HCT116 (cell line): ENCODE results near the gene AKT3. TPM values are rescaled to one million over a fixed set of nuclear protein-coding genes. Genes with fewer than 3 reads are reported as not detected.

Experiments used
- ATAC-seq: fragments of 200-7000 bp; cut with Tn5 transposase; 2 replicates; pipeline ENCODE4 v1.9.1; 2020; ENCODE audit warnings: mild to moderate bottlenecking, moderate library complexity
- BruUV-seq: library from RNA; stranded (reverse); fragments of 400-500 nt; replicated peaks from 2 replicates; lab custom pipeline; 2021; lab: Mats Ljungman, UMichigan
- CTCF ChIA-PET: fragments of 300-600 bp; sonication (Branson Sonifier 250); formaldehyde crosslinking; loops from one replicate; lab custom pipeline; 2021; ENCODE audit warnings: antibody characterized with exemption; lab: Charles Lee
- POLR2A ChIA-PET: fragments of 300-600, 350-600 bp; sonication (Branson Sonifier 250); formaldehyde crosslinking; loops from one replicate; lab custom pipeline; 2021; ENCODE audit warnings: antibody characterized with exemption; lab: Charles Lee
- RAD21 ChIA-PET, 2 experiments: fragments of 300-600 bp; sonication (Branson Sonifier 250); formaldehyde crosslinking; loops; one replicate each; lab custom pipeline; 2023; ENCODE audit warnings: low total read pairs in 2 of 2; ENCODE audit not compliant: uncharacterized antibody in 2 of 2, unreplicated experiment in 2 of 2, low non-redundant PET in 1 of 2; lab: Charles Lee
- DNase-seq: peaks from one replicate; pipeline ENCODE4 v3.0.0-alpha.2; 2010; ENCODE audit warnings: low read depth, low spot score
- H2AFZ ChIP-seq: fragments of 200-600 bp; shearing (Covaris generic), sonication (generic); 2 replicates; pipeline ENCODE4 v1.6.1; 2017; ENCODE audit warnings: low read depth, mixed run types, mixed read lengths, antibody characterized with exemption, low read length; ENCODE audit not compliant: poor library complexity, severe bottlenecking
- H3K27ac ChIP-seq: 2 replicates; pipeline ENCODE4 v1.5.1; 2012; ENCODE audit warnings: low read depth, low read length
- H3K27me3 ChIP-seq: fragments of 200-600 bp; sonication (generic); 2 replicates; pipeline ENCODE4 v1.6.1; 2016; ENCODE audit warnings: mixed run types, low read length, mixed read lengths; ENCODE audit not compliant: insufficient read depth
- H3K36me3 ChIP-seq, 2 experiments: fragments of 200-500 bp in 1 of 2; fragments of 200-600 bp in 1 of 2; sonication (Bioruptor generic) in 1 of 2; sonication (generic) in 1 of 2; 2 replicates each; pipeline versions ENCODE4 v1.5.1 to v1.6.1; 2014 to 2016; ENCODE audit warnings: low read length in 2 of 2, inconsistent platforms in 1 of 2, mixed read lengths in 1 of 2, mixed run types in 1 of 2; ENCODE audit not compliant: insufficient read depth in 2 of 2, control insufficient read depth in 1 of 2
- H3K4me1 ChIP-seq, 2 experiments: fragments of 200-600 bp in 1 of 2; sonication (generic) in 1 of 2; 2 replicates each; pipeline versions ENCODE4 v1.5.1 to v1.6.1; 2012 to 2017; ENCODE audit warnings: low read length in 2 of 2, inconsistent platforms in 1 of 2, mild to moderate bottlenecking in 1 of 2, mixed read lengths in 1 of 2, mixed run types in 1 of 2, moderate library complexity in 1 of 2; ENCODE audit not compliant: insufficient read depth in 2 of 2, control insufficient read depth in 1 of 2
- H3K4me2 ChIP-seq: fragments of 200-600 bp; sonication (generic); 2 replicates; pipeline ENCODE4 v1.6.1; 2017; ENCODE audit warnings: mixed run types, low read length, mixed read lengths
- H3K4me3 ChIP-seq, 2 experiments: fragments of 200-600 bp in 1 of 2; sonication (generic) in 1 of 2; replicated peaks in 1 of 2; 2 replicates each; pipeline ENCODE4 v1.5.1; 2011 to 2016; ENCODE audit warnings: low read length in 2 of 2, control low read depth in 1 of 2, low read depth in 1 of 2, mild to moderate bottlenecking in 1 of 2, mixed read lengths in 1 of 2, mixed run types in 1 of 2
- H3K79me2 ChIP-seq: fragments of 200-600 bp; sonication (generic); 2 replicates; pipeline ENCODE4 v1.6.1; 2017; ENCODE audit warnings: mild to moderate bottlenecking, mixed run types, low read length, moderate library complexity, mixed read lengths; ENCODE audit not compliant: insufficient read depth
- H3K9ac ChIP-seq: fragments of 200-600 bp; sonication (generic); 2 replicates; pipeline ENCODE4 v1.6.1; 2016; ENCODE audit warnings: low read length, mixed read lengths
- H3K9me2 ChIP-seq: fragments of 200-600 bp; sonication (generic), shearing (Covaris generic); 2 replicates; pipeline ENCODE4 v1.6.1; 2017; ENCODE audit warnings: mixed run types, mild to moderate bottlenecking, moderate library complexity; ENCODE audit not compliant: insufficient read depth
- H3K9me3 ChIP-seq, 2 experiments: fragments of 200-500 bp in 1 of 2; fragments of 200-600 bp in 1 of 2; sonication (Bioruptor generic) in 1 of 2; sonication (generic) in 1 of 2; 2 replicates each; pipeline ENCODE4 v1.6.1; 2014 to 2017; ENCODE audit warnings: low read length in 2 of 2, mixed read lengths in 2 of 2, inconsistent platforms in 1 of 2, low read depth in 1 of 2, mild to moderate bottlenecking in 1 of 2, mixed run types in 1 of 2, moderate library complexity in 1 of 2; ENCODE audit not compliant: control insufficient read depth in 1 of 2, insufficient read depth in 1 of 2
- H4K20me1 ChIP-seq: fragments of 200-600 bp; sonication (generic), shearing (Covaris generic); 2 replicates; pipeline ENCODE4 v1.6.1; 2017; ENCODE audit warnings: mixed run types, mild to moderate bottlenecking, moderate library complexity; ENCODE audit not compliant: insufficient read depth
- CBX3 ChIP-seq: IDR thresholded peaks from 2 replicates; pipeline ENCODE4 v1.6.1; 2012; ENCODE audit warnings: low read depth
- CEBPB ChIP-seq: IDR thresholded peaks from 2 replicates; pipeline ENCODE4 v1.6.1; 2012; ENCODE audit warnings: low read depth
- EGR1 ChIP-seq: IDR thresholded peaks from 2 replicates; pipeline ENCODE4 v1.6.1; 2012; ENCODE audit warnings: low read depth
- FOSL1 ChIP-seq: IDR thresholded peaks from 2 replicates; pipeline ENCODE4 v1.6.1; 2012; ENCODE audit warnings: low read depth
- POLR2A ChIP-seq: IDR thresholded peaks from 2 replicates; pipeline ENCODE4 v1.7.0; 2011; ENCODE audit warnings: borderline replicate concordance; ENCODE audit not compliant: insufficient read depth, insufficient read length; ENCODE audit errors: extremely low read depth
- POLR2AphosphoS5 ChIP-seq: IDR thresholded peaks from 2 replicates; pipeline ENCODE4 v1.6.1; 2011; ENCODE audit warnings: mild to moderate bottlenecking, low read depth, low read length, moderate library complexity
- RAD21 ChIP-seq: IDR thresholded peaks from 2 replicates; pipeline ENCODE4 v1.6.1; 2012; ENCODE audit warnings: low read depth, mild to moderate bottlenecking
- TCF7L2 ChIP-seq: IDR thresholded peaks from 2 replicates; pipeline ENCODE4 v1.7.0; 2011; ENCODE audit warnings: borderline replicate concordance, inconsistent platforms; ENCODE audit not compliant: insufficient read depth, insufficient read length; ENCODE audit errors: extremely low read depth
- ZFX ChIP-seq: fragments of 450-650 bp; IDR thresholded peaks from 2 replicates; pipeline ENCODE4 v1.6.1; 2017
- ZNF274 ChIP-seq: fragments of 200-500 bp; sonication (Bioruptor generic); IDR thresholded peaks from 2 replicates; pipeline ENCODE4 v1.6.1; 2014; ENCODE audit warnings: mild to moderate bottlenecking, low read depth, low read length, inconsistent platforms
- intact Hi-C: fragments of 100-400 bp; cut with micrococcal nuclease; formaldehyde crosslinking; loops from 2 replicates; pipeline ENCODE4 v1.10.0; 2022
- total RNA-seq: library from RNA; stranded (reverse); gene quantifications from one replicate; pipeline ENCODE4 v1.2.1, GENCODE V29; 2021; ENCODE audit not compliant: unreplicated experiment
- TF ChIP-seq, protein P1 (sequence below), 3 experiments: fragments of 200-600 bp in 1 of 3; sonication (generic) in 1 of 3; IDR thresholded peaks in 2 of 3; conservative IDR thresholded peaks in 1 of 3; 2 replicates each; pipeline ENCODE4 v1.5.1; 2012 to 2017; ENCODE audit warnings: low read depth in 2 of 3, low read length in 2 of 3, antibody characterized with exemption in 1 of 3, borderline replicate concordance in 1 of 3, control low read depth in 1 of 3, mild to moderate bottlenecking in 1 of 3, mixed read lengths in 1 of 3, mixed run types in 1 of 3, moderate library complexity in 1 of 3; ENCODE audit not compliant: insufficient read depth in 1 of 3
- TF ChIP-seq, protein P2 (sequence below): IDR thresholded peaks from 2 replicates; pipeline ENCODE4 v1.6.1; 2011; ENCODE audit warnings: mild to moderate bottlenecking, low read length, moderate library complexity; ENCODE audit not compliant: insufficient replicate concordance; ENCODE audit errors: extremely low read depth
- TF ChIP-seq, protein P3 (sequence below): IDR thresholded peaks from 2 replicates; pipeline ENCODE4 v1.6.1; 2012

AKT3 gene
- total RNA-seq, 1 experiment from 2014 or later, result 0.49 TPM

DNA sequence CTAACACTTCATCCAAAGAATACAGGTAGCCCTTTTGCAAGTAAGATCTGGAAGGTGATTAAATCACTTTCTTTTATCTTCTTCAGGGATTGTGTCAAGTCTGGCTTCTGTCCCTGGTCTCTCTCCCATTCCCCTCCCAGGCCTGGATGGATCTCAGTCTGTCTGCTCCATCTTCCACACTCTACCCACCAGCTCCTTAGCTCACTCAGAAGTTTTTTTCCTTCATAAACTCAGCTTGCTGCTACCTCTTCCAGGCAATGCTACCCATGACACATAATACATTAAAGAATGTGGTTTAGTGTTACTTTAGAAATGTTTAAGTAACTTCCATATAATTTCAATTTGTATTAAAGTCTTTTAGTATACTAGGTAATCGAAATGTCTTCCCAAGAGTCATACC lies 133.1 kb downstream of the AKT3 start:
- Histone ChIP-seq H3K4me3 (no peak overlapping the region), H4K20me1 (no peaks in the 10 kb centered on the region), H3K9me3 (no peaks in the 10 kb centered on the region), H3K9ac (no peak overlapping the region), H2AFZ (no peak overlapping the region), H3K9me2 (no peaks in the 10 kb centered on the region), H3K4me2 (no peak overlapping the region), H3K27me3 (peaks cover 41% of the 10 kb centered on the region), H3K27ac (no peak overlapping the region), H3K4me1 (no peaks in the 10 kb centered on the region), H3K79me2 (no peaks in the 10 kb centered on the region), H3K36me3 (no peaks in the 10 kb centered on the region)
- no TSS peak for BruUV-seq
- DNase-seq (no peak), ATAC-seq (no peak)
- intact Hi-C loops, result no loop called here
- TF ChIP-seq FOSL1, result no peak
- TF ChIP-seq, protein P1, sequence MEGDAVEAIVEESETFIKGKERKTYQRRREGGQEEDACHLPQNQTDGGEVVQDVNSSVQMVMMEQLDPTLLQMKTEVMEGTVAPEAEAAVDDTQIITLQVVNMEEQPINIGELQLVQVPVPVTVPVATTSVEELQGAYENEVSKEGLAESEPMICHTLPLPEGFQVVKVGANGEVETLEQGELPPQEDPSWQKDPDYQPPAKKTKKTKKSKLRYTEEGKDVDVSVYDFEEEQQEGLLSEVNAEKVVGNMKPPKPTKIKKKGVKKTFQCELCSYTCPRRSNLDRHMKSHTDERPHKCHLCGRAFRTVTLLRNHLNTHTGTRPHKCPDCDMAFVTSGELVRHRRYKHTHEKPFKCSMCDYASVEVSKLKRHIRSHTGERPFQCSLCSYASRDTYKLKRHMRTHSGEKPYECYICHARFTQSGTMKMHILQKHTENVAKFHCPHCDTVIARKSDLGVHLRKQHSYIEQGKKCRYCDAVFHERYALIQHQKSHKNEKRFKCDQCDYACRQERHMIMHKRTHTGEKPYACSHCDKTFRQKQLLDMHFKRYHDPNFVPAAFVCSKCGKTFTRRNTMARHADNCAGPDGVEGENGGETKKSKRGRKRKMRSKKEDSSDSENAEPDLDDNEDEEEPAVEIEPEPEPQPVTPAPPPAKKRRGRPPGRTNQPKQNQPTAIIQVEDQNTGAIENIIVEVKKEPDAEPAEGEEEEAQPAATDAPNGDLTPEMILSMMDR (IDR thresholded peaks at IDR 0.05 in 2 of 3, conservative IDR thresholded peaks at IDR 0.05 in 1 of 3; ENCODE audit: borderline replicate concordance in 1 of 3, insufficient read depth in 1 of 3, low read depth in 2 of 3, low read length in 2 of 3), result no peak
- TF ChIP-seq POLR2A, result no peak
- no peak for TF ChIP-seq CBX3
- TF ChIP-seq CEBPB, result no peak
- TF ChIP-seq RAD21, result no peak
- TF ChIP-seq, protein P2, sequence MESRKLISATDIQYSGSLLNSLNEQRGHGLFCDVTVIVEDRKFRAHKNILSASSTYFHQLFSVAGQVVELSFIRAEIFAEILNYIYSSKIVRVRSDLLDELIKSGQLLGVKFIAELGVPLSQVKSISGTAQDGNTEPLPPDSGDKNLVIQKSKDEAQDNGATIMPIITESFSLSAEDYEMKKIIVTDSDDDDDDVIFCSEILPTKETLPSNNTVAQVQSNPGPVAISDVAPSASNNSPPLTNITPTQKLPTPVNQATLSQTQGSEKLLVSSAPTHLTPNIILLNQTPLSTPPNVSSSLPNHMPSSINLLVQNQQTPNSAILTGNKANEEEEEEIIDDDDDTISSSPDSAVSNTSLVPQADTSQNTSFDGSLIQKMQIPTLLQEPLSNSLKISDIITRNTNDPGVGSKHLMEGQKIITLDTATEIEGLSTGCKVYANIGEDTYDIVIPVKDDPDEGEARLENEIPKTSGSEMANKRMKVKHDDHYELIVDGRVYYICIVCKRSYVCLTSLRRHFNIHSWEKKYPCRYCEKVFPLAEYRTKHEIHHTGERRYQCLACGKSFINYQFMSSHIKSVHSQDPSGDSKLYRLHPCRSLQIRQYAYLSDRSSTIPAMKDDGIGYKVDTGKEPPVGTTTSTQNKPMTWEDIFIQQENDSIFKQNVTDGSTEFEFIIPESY, result no peak
- TF ChIP-seq ZFX, result no peak
- TF ChIP-seq, protein P3, sequence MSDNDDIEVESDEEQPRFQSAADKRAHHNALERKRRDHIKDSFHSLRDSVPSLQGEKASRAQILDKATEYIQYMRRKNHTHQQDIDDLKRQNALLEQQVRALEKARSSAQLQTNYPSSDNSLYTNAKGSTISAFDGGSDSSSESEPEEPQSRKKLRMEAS, result no peak
- no peak for TF ChIP-seq ZNF274
- TF ChIP-seq TCF7L2, result no peak
- TF ChIP-seq POLR2AphosphoS5, result no peak
- no peak for TF ChIP-seq EGR1
- CTCF ChIA-PET, result no interaction called here
- RAD21 ChIA-PET, result no interaction called here
- POLR2A ChIA-PET, result no interaction called here
